ENCODE measurements around the gene KIRREL1.

DNA sequence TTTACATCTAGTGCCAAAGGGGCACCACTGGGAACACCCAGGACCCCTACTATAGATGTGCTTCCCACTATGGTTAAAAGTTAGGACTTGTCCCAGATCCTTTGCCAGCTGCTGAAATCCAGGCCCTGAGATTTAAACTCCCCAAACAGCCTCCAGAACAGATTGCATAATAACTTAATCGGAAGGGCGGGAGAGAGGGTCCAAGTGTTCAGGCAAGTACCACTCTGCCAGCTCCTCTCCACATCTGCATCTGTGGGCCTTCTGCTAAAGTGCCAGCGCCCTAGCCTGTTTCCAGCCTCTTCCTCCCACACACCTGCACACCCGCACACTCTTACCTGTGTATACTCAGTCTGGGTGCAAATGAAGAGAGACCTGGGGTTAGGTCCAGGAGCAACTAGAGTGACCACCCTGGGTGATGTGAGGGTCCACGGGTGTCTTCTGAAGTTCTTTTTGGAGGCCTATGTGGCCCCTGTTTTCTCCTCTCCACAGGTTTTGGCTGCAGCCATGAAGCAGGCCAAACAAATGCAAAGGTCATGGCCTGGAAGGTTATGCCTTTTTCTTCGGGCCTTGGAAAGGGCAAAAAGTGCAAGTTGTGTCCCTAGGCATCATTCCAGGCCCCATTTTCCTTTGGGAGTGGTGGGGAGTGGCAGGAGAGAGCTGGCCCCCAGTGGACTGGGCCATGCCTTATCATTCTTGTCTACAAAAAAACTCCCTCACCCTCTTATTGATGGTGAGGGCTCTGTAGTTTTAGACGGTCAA lies 29.3 kb downstream of the KIRREL1 start:
- TF ChIP-seq, protein P1, sequence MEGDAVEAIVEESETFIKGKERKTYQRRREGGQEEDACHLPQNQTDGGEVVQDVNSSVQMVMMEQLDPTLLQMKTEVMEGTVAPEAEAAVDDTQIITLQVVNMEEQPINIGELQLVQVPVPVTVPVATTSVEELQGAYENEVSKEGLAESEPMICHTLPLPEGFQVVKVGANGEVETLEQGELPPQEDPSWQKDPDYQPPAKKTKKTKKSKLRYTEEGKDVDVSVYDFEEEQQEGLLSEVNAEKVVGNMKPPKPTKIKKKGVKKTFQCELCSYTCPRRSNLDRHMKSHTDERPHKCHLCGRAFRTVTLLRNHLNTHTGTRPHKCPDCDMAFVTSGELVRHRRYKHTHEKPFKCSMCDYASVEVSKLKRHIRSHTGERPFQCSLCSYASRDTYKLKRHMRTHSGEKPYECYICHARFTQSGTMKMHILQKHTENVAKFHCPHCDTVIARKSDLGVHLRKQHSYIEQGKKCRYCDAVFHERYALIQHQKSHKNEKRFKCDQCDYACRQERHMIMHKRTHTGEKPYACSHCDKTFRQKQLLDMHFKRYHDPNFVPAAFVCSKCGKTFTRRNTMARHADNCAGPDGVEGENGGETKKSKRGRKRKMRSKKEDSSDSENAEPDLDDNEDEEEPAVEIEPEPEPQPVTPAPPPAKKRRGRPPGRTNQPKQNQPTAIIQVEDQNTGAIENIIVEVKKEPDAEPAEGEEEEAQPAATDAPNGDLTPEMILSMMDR (IDR thresholded peaks at IDR 0.05; ENCODE audit: insufficient read depth, low read depth, low read length): no peak
- no peak for TF ChIP-seq EZH2 (IDR thresholded peaks at IDR 0.05; ENCODE audit: insufficient read depth, low read length)
